GM20431 (cell line): ENCODE results near the gene ZBTB24.

Experiments
- in situ Hi-C: fragments of 300-500 bp; cut with MseI, MboI; formaldehyde crosslinking; loops from one replicate; pipeline ENCODE4 v1.15.0; 2020; ENCODE audit warnings: low sequenced_read_pairs; ENCODE audit not compliant: unreplicated experiment

ZBTB24 gene

GRCh38 chr6:109503327-109504224 is 20.6 kb upstream of the ZBTB24 start:
- in situ Hi-C loops = no loop called here

GRCh38 chr6:109498936-109499335 is 15.9 kb upstream of the ZBTB24 start:
- in situ Hi-C loops = no loop called here

- in situ Hi-C loops = no loop called here
These were observed 15.0 kb upstream of the ZBTB24 start for GRCh38 chr6:109498052-109498451.

- in situ Hi-C loops = no loop called here
These were observed 13.2 kb upstream of the ZBTB24 start for GRCh38 chr6:109496036-109496772.

GRCh38 chr6:109493865-109494264 is 10.8 kb upstream of the ZBTB24 start:
- in situ Hi-C loops = no loop called here

- in situ Hi-C loops = no loop called here
These were observed 8.4 kb upstream of the ZBTB24 start for GRCh38 chr6:109491207-109491938.

GRCh38 chr6:109490713-109491112 is 7.7 kb upstream of the ZBTB24 start:
- in situ Hi-C loops = no loop called here

- in situ Hi-C loops = no loop called here
These were observed 5.0 kb upstream of the ZBTB24 start for GRCh38 chr6:109488001-109488400.

GRCh38 chr6:109486068-109486467 is 3.0 kb upstream of the ZBTB24 start:
- in situ Hi-C loops = no loop called here

- in situ Hi-C loops = no loop called here
These were observed 2.4 kb upstream of the ZBTB24 start for GRCh38 chr6:109485266-109485935.

- in situ Hi-C loops = no loop called here
These were observed 1.1 kb upstream of the ZBTB24 start for GRCh38 chr6:109484122-109484521.

- in situ Hi-C loops = no loop called here
These were observed 677 bp upstream of the ZBTB24 start for GRCh38 chr6:109483735-109484057.

GRCh38 chr6:109480993-109481480 is 2.0 kb downstream of the ZBTB24 start:
- in situ Hi-C loops = no loop called here

- in situ Hi-C loops = no loop called here
These were observed 4.0 kb downstream of the ZBTB24 start for GRCh38 chr6:109478841-109479624.

GRCh38 chr6:109478222-109478805 is 4.7 kb downstream of the ZBTB24 start:
- in situ Hi-C loops = no loop called here

GRCh38 chr6:109477725-109478124 is 5.3 kb downstream of the ZBTB24 start:
- in situ Hi-C loops = no loop called here

- in situ Hi-C loops = no loop called here
These were observed 5.8 kb downstream of the ZBTB24 start for GRCh38 chr6:109477184-109477583.

GRCh38 chr6:109475625-109476024 is 7.4 kb downstream of the ZBTB24 start:
- in situ Hi-C loops = no loop called here

- in situ Hi-C loops = no loop called here
These were observed 8.0 kb downstream of the ZBTB24 start for GRCh38 chr6:109474995-109475394.
